Neural cell (in vitro differentiated cells): ENCODE results near the gene ADCY1. TPM values are rescaled to one million over a fixed set of nuclear protein-coding genes. Genes with fewer than 3 reads are reported as not detected.
A peak's percentile ranks its signal among the peaks of the same experiment; 100 is the strongest.

Source experiments
- H2AFZ ChIP-seq: fragments of 200-600, 300-800 bp; sonication (generic), shearing (Covaris generic); 2 replicates; pipeline ENCODE4 v1.6.0; 2014; ENCODE audit warnings: low read depth, mild to moderate bottlenecking, antibody characterized with exemption, low read length, moderate library complexity
- H3F3A ChIP-seq: fragments of 200-600 bp; shearing (Covaris generic); 2 replicates; pipeline ENCODE4 v1.6.1; 2016; ENCODE audit warnings: mild to moderate bottlenecking, moderate library complexity, mixed read lengths, antibody characterized with exemption, low read length; ENCODE audit not compliant: insufficient read depth, poor library complexity, severe bottlenecking
- H3K27ac ChIP-seq: fragments of 200-600, 300-800 bp; sonication (generic), shearing (Covaris generic); 2 replicates; pipeline ENCODE4 v1.5.1; 2014; ENCODE audit warnings: mild to moderate bottlenecking, low read length, moderate library complexity
- H3K27me3 ChIP-seq: fragments of 300-800, 200-600 bp; sonication (generic), shearing (Covaris generic); 2 replicates; pipeline ENCODE4 v1.6.0; 2014; ENCODE audit warnings: mild to moderate bottlenecking, low read depth, low read length, moderate library complexity; ENCODE audit not compliant: insufficient read depth
- H3K36me3 ChIP-seq: fragments of 300-800, 200-600 bp; sonication (generic), shearing (Covaris generic); 2 replicates; pipeline ENCODE4 v1.5.1; 2014; ENCODE audit warnings: mild to moderate bottlenecking, antibody characterized with exemption, low read length, moderate library complexity; ENCODE audit not compliant: insufficient read depth
- H3K4me2 ChIP-seq: fragments of 300-800, 200-600 bp; sonication (generic), shearing (Covaris generic); 2 replicates; pipeline ENCODE4 v1.6.0; 2014; ENCODE audit warnings: mild to moderate bottlenecking, low read length
- H3K4me3 ChIP-seq: fragments of 300-800, 200-600 bp; sonication (generic), shearing (Covaris generic); 2 replicates; pipeline ENCODE4 v1.5.1; 2014; ENCODE audit warnings: mild to moderate bottlenecking, low read length, moderate library complexity
- H3K79me2 ChIP-seq: fragments of 200-600 bp; shearing (Covaris generic); replicated peaks from 2 replicates; pipeline ENCODE4 v1.6.0; 2014; ENCODE audit warnings: mild to moderate bottlenecking, low read length, moderate library complexity; ENCODE audit not compliant: insufficient read depth
- H3K9ac ChIP-seq: fragments of 300-800, 200-600 bp; sonication (generic), shearing (Covaris generic); 2 replicates; pipeline ENCODE4 v1.6.1; 2016; ENCODE audit warnings: mild to moderate bottlenecking, low read length, mixed read lengths
- H3K9me2 ChIP-seq: fragments of 200-600 bp; shearing (Covaris generic); 2 replicates; pipeline ENCODE4 v1.6.1; 2016; ENCODE audit warnings: mild to moderate bottlenecking, low read length, mixed read lengths; ENCODE audit not compliant: insufficient read depth
- H3K9me3 ChIP-seq: fragments of 200-600, 300-800 bp; sonication (generic), shearing (Covaris generic); 2 replicates; pipeline ENCODE4 v1.6.1; 2016; ENCODE audit warnings: mild to moderate bottlenecking, mixed run types, low read length, moderate library complexity, mixed read lengths
- H4K20me1 ChIP-seq: fragments of 200-600 bp; shearing (Covaris generic); 2 replicates; pipeline ENCODE4 v1.6.1; 2016; ENCODE audit warnings: mild to moderate bottlenecking, mixed run types; ENCODE audit not compliant: insufficient read depth
- EP300 ChIP-seq: fragments of 450-650 bp; conservative IDR thresholded peaks from 2 replicates; pipeline ENCODE4 v1.6.1; 2014; ENCODE audit warnings: antibody characterized with exemption, mild to moderate bottlenecking, moderate library complexity; ENCODE audit not compliant: poor library complexity, severe bottlenecking
- EZH2 ChIP-seq: fragments of 200-600, 300-800 bp; shearing (Covaris generic), sonication (generic); IDR thresholded peaks from 2 replicates; pipeline ENCODE4 v1.6.1; 2014; ENCODE audit warnings: antibody characterized with exemption, low read length, borderline replicate concordance, mild to moderate bottlenecking; ENCODE audit not compliant: insufficient read depth, poor library complexity, severe bottlenecking
- MXI1 ChIP-seq: fragments of 450-650 bp; conservative IDR thresholded peaks from 2 replicates; pipeline ENCODE4 v1.6.1; 2014; ENCODE audit warnings: antibody characterized with exemption, mild to moderate bottlenecking; ENCODE audit not compliant: poor library complexity, severe bottlenecking
- POLR2AphosphoS5 ChIP-seq: IDR thresholded peaks from 2 replicates; pipeline ENCODE4 v1.6.1; 2012
- RAD21 ChIP-seq: fragments of 450-650 bp; conservative IDR thresholded peaks from 2 replicates; pipeline ENCODE4 v1.6.1; 2014; ENCODE audit warnings: antibody characterized with exemption, mild to moderate bottlenecking, moderate library complexity
- REST ChIP-seq: IDR thresholded peaks from 2 replicates; pipeline ENCODE4 v1.6.1; 2012; ENCODE audit warnings: borderline replicate concordance
- SMC3 ChIP-seq: fragments of 450-650 bp; conservative IDR thresholded peaks from 2 replicates; pipeline ENCODE4 v1.6.1; 2014; ENCODE audit warnings: antibody characterized with exemption, mild to moderate bottlenecking, moderate library complexity; ENCODE audit not compliant: poor library complexity
- TAF1 ChIP-seq: IDR thresholded peaks from 2 replicates; pipeline ENCODE4 v1.6.1; 2012; ENCODE audit warnings: low read depth
- polyA plus RNA-seq: library from polyadenylated mRNA; depleted of rRNA; stranded (reverse); fragments of >200 nt; gene quantifications from 2 replicates; pipeline ENCODE4 v1.2.3, GENCODE V29; 2014
- TF ChIP-seq, protein P1 (sequence below): fragments of 450-650 bp; IDR thresholded peaks from 2 replicates; pipeline ENCODE4 v1.5.1; 2014; ENCODE audit warnings: antibody characterized with exemption, mild to moderate bottlenecking, moderate library complexity; ENCODE audit not compliant: poor library complexity, severe bottlenecking

Gene ADCY1
- polyA plus RNA-seq, 1 donor from 2014 or later: 14.8 TPM

DNA sequence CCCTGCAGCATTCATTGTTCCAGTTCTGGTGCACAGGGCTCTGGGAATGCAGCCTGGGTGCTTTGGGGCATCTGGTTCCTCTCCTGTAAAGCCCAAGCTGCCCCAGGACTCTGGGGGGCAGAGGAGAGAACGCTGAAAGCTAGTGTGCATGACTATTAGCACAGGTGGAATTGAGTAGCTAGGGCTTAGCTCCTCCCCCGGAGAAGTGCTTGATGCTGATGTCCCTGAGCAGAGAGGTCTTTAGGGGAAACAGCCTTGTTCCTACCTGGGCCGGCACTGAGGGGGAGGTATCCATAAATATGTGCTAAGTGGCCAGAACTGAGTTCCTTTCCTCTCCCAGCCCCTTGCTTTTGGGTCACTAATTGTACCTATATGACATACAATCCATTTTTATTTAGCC is 3.9 kb downstream of the ADCY1 start:
- no peaks in the 10 kb centered on the region for H3K9me2 ChIP-seq
- peak overlapping the region; percentile 25 for H3K4me3 ChIP-seq
- no peak overlapping the region for H2AFZ ChIP-seq
- H3K27ac ChIP-seq: no peak overlapping the region
- TF ChIP-seq EZH2 (no peak), SMC3 (no peak), EP300 (no peak), RAD21 (no peak), TAF1 (no peak), POLR2AphosphoS5 (no peak)
- TF ChIP-seq, protein P1, sequence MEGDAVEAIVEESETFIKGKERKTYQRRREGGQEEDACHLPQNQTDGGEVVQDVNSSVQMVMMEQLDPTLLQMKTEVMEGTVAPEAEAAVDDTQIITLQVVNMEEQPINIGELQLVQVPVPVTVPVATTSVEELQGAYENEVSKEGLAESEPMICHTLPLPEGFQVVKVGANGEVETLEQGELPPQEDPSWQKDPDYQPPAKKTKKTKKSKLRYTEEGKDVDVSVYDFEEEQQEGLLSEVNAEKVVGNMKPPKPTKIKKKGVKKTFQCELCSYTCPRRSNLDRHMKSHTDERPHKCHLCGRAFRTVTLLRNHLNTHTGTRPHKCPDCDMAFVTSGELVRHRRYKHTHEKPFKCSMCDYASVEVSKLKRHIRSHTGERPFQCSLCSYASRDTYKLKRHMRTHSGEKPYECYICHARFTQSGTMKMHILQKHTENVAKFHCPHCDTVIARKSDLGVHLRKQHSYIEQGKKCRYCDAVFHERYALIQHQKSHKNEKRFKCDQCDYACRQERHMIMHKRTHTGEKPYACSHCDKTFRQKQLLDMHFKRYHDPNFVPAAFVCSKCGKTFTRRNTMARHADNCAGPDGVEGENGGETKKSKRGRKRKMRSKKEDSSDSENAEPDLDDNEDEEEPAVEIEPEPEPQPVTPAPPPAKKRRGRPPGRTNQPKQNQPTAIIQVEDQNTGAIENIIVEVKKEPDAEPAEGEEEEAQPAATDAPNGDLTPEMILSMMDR: no peak
- H3K9ac ChIP-seq: no peak overlapping the region
- no peaks in the 10 kb centered on the region for H3F3A ChIP-seq
- no peaks in the 10 kb centered on the region for H3K79me2 ChIP-seq
- H4K20me1 ChIP-seq: no peaks in the 10 kb centered on the region
- H3K27me3 ChIP-seq: peaks cover 22% of the 10 kb centered on the region
- no peaks in the 10 kb centered on the region for H3K36me3 ChIP-seq
- H3K9me3 ChIP-seq: no peaks in the 10 kb centered on the region
- H3K4me2 ChIP-seq: no peak overlapping the region

DNA sequence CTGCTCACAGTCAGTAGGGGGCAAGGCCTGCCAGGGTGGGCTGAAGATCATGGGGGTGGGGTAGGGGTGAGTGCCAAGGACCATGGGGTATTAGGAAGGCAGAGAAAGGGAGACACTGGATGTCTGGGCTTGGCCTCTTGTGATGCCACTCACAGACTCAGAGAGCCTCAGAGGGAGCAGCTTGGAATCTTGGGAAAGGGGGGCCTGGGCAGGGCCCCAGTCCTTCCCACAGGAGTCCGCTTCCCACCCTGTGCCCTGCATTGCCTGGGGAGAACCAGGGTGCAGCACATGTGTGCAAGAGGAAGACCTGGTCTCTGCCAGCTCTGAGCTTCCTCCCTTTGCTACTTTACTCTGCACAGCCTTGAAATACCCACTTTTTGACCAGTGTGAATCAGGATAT is 4.3 kb downstream of the ADCY1 start:
- Histone ChIP-seq H3K36me3 (no peaks in the 10 kb centered on the region), H3K4me3 (peak overlapping the region; percentile 25), H4K20me1 (no peaks in the 10 kb centered on the region), H3K9me3 (no peaks in the 10 kb centered on the region), H2AFZ (no peak overlapping the region), H3K79me2 (no peaks in the 10 kb centered on the region), H3K4me2 (no peak overlapping the region), H3F3A (no peaks in the 10 kb centered on the region), H3K9me2 (no peaks in the 10 kb centered on the region), H3K9ac (no peak overlapping the region), H3K27ac (no peak overlapping the region), H3K27me3 (peaks cover 19% of the 10 kb centered on the region)
- TF ChIP-seq EP300 (no peak), REST (no peak), EZH2 (no peak), RAD21 (no peak), TAF1 (no peak)

- Histone ChIP-seq H3K4me2 (no peak overlapping the region), H3K9ac (no peak overlapping the region)
- no peak for TF ChIP-seq POLR2AphosphoS5
- no peak for TF ChIP-seq TAF1
- TF ChIP-seq REST: no peak
- no peak for TF ChIP-seq EP300
- TF ChIP-seq MXI1: no peak
- TF ChIP-seq, protein P1: no peak
- TF ChIP-seq SMC3: no peak
- TF ChIP-seq RAD21: no peak
- TF ChIP-seq EZH2: no peak
Measured at GRCh38 chr7:45579391-45579801, 5.2 kb downstream of the ADCY1 start.

More at GRCh38 chr7:45579391-45579801, 5.2 kb downstream of the ADCY1 start:
- Histone ChIP-seq H3F3A (no peaks in the 10 kb centered on the region), H3K27ac (no peak overlapping the region), H3K9me3 (no peaks in the 10 kb centered on the region), H2AFZ (no peak overlapping the region), H4K20me1 (no peaks in the 10 kb centered on the region), H3K27me3 (peaks cover 17% of the 10 kb centered on the region), H3K36me3 (no peaks in the 10 kb centered on the region), H3K79me2 (no peaks in the 10 kb centered on the region), H3K9me2 (no peaks in the 10 kb centered on the region), H3K4me3 (no peak overlapping the region)
